Measurements from ENCODE around the gene CACNA1F. TPM values are rescaled to one million over a fixed set of nuclear protein-coding genes. Genes with fewer than 3 reads are reported as not detected.
A peak's percentile ranks its signal among the peaks of the same experiment; 100 is the strongest.

The CACNA1F gene
- total RNA-seq (2014; rRNA removed; shearing (Covaris generic)) (not detected in 2 replicates), total RNA-seq (2022) (not detected in 2 replicates), Bru-seq, nascent RNA (not detected), BruChase-seq, experiment 1, labeled RNA remaining after a 6-hour chase (percentile 11 among the genes with signal in this experiment), BruChase-seq, experiment 2, labeled RNA remaining after a 2-hour chase (percentile 8 among the genes with signal in this experiment)
- long read RNA-seq, result 0 reads

- CTCF ChIA-PET (ENCODE audit: unreplicated experiment), result no interaction called here
- no TSS peak for BruUV-seq (replicated peaks)
Measured at GRCh38 chrX:49233176-49233575, at the start of gene CACNA1F. CACNA1F (minus strand) TSS chrX:49233340; CDS start chrX:49233309, 31 bp downstream.

GRCh38 chrX:49282647-49283011 is 49.5 kb upstream of the CACNA1F start:
- Histone ChIP-seq H3K4me3 (ENCODE audit: low read depth, low read length, poor library complexity, severe bottlenecking) (no peak overlapping the region), H3K79me2 (ENCODE audit: insufficient read depth, low read depth, low read length) (no peaks in the 10 kb centered on the region), H3K27ac (ENCODE audit: low read depth, low read length, poor library complexity, severe bottlenecking) (no peak overlapping the region), H3K36me3 (ENCODE audit: insufficient read depth, low read length) (no peaks in the 10 kb centered on the region), H4K20me1 (ENCODE audit: insufficient read depth, low read length) (no peaks in the 10 kb centered on the region), H3K4me2 (ENCODE audit: low read length) (no peak overlapping the region), H3K9me2 (ENCODE audit: insufficient read depth, low read length) (no peaks in the 10 kb centered on the region), H3K9me3 (ENCODE audit: low read length) (no peaks in the 10 kb centered on the region), H2AFZ (ENCODE audit: low read length) (no peak overlapping the region), H3K4me1 (ENCODE audit: insufficient read depth, low read length, poor library complexity, severe bottlenecking) (no peaks in the 10 kb centered on the region)
- DNase-seq (ENCODE audit: low spot score), result no peak
- TF ChIP-seq EZH2phosphoT487 (IDR thresholded peaks at IDR 0.05; ENCODE audit: borderline replicate concordance, low read depth, low read length) (no peak), CTCF (conservative IDR thresholded peaks at IDR 0.05; ENCODE audit: low read length) (no peak)
- BruUV-seq (replicated peaks), result no TSS peak
- CTCF ChIA-PET (ENCODE audit: unreplicated experiment), result no interaction called here
- intact Hi-C loops (cut with micrococcal nuclease; ENCODE audit: unreplicated experiment), result no loop called here
- POLR2A ChIA-PET, result interaction anchor here (0.6 kb wide), 1 partner anchor 92 kb away, joined by 4 read pairs; no protein-coding TSS in a partner anchor

More at GRCh38 chrX:49233176-49233575, at the start of gene CACNA1F:
- Histone ChIP-seq H3K36me3 (ENCODE audit: insufficient read depth, low read length) (no peaks in the 10 kb centered on the region), H3K27ac (ENCODE audit: low read depth, low read length, poor library complexity, severe bottlenecking) (no peak within 1 kb of the TSS), H3K4me2 (ENCODE audit: low read length) (no peak within 1 kb of the TSS), H2AFZ (ENCODE audit: low read length) (no peak within 1 kb of the TSS), H3K9me3 (ENCODE audit: low read length) (no peaks in the 10 kb centered on the region), H3K4me1 (ENCODE audit: insufficient read depth, low read length, poor library complexity, severe bottlenecking) (no peaks in the 10 kb centered on the region), H3K79me2 (ENCODE audit: insufficient read depth, low read depth, low read length) (no peaks in the 10 kb centered on the region), H3K9me2 (ENCODE audit: insufficient read depth, low read length) (no peaks in the 10 kb centered on the region), H4K20me1 (ENCODE audit: insufficient read depth, low read length) (no peaks in the 10 kb centered on the region), H3K4me3 (ENCODE audit: low read depth, low read length, poor library complexity, severe bottlenecking) (no peak within 1 kb of the TSS)
- no peak for DNase-seq (ENCODE audit: low spot score)
- intact Hi-C loops (cut with micrococcal nuclease; ENCODE audit: unreplicated experiment), result no loop called here
- POLR2A ChIA-PET, result no interaction called here
- TF ChIP-seq EZH2phosphoT487 (IDR thresholded peaks at IDR 0.05; ENCODE audit: borderline replicate concordance, low read depth, low read length) (no peak), CTCF (conservative IDR thresholded peaks at IDR 0.05; ENCODE audit: low read length) (no peak)

GRCh38 chrX:49278081-49278480 is 44.9 kb upstream of the CACNA1F start:
- no peak for DNase-seq (ENCODE audit: low spot score)
- ChIA-PET CTCF (ENCODE audit: unreplicated experiment) (no interaction called here), POLR2A (no interaction called here)
- Histone ChIP-seq H3K4me3 (ENCODE audit: low read depth, low read length, poor library complexity, severe bottlenecking) (no peak overlapping the region), H3K27ac (ENCODE audit: low read depth, low read length, poor library complexity, severe bottlenecking) (no peak overlapping the region), H3K79me2 (ENCODE audit: insufficient read depth, low read depth, low read length) (no peaks in the 10 kb centered on the region), H3K4me1 (ENCODE audit: insufficient read depth, low read length, poor library complexity, severe bottlenecking) (no peaks in the 10 kb centered on the region), H3K36me3 (ENCODE audit: insufficient read depth, low read length) (peaks cover 7% of the 10 kb centered on the region; the same call in 1 of the 2 replicates), H4K20me1 (ENCODE audit: insufficient read depth, low read length) (no peaks in the 10 kb centered on the region), H3K4me2 (ENCODE audit: low read length) (no peak overlapping the region), H3K9me2 (ENCODE audit: insufficient read depth, low read length) (no peaks in the 10 kb centered on the region), H3K9me3 (ENCODE audit: low read length) (no peaks in the 10 kb centered on the region), H2AFZ (ENCODE audit: low read length) (no peak overlapping the region)
- TF ChIP-seq EZH2phosphoT487 (IDR thresholded peaks at IDR 0.05; ENCODE audit: borderline replicate concordance, low read depth, low read length), result no peak
- no peak for TF ChIP-seq CTCF (conservative IDR thresholded peaks at IDR 0.05; ENCODE audit: low read length)
- BruUV-seq (replicated peaks), result no TSS peak
- intact Hi-C loops (cut with micrococcal nuclease; ENCODE audit: unreplicated experiment), result no loop called here

All from OCI-LY7 (cell line).